T-helper 1 cell treated with Interleukin-12 subunit alpha and Interleukin-12 subunit beta and Interleukin-4 antibody, amounts not matched to agents 30 μg/mL and 1 μg/mL, for 36 hours (primary cell): ENCODE measurements around the gene OPN3.
A peak's percentile ranks its signal among the peaks of the same experiment; 100 is the strongest.

Experiments used
- H3K27ac Mint-ChIP-seq: one replicate; pipeline ENCODE4 v1.8.0; 2021; ENCODE audit warnings: mild to moderate bottlenecking, mixed read lengths
- H3K27me3 Mint-ChIP-seq: one replicate; pipeline ENCODE4 v1.8.0; 2021; ENCODE audit warnings: low read depth, mixed read lengths
- H3K36me3 Mint-ChIP-seq: one replicate; pipeline ENCODE4 v1.8.0; 2021; ENCODE audit warnings: low read depth, mixed read lengths
- H3K4me1 Mint-ChIP-seq: one replicate; pipeline ENCODE4 v1.8.0; 2021; ENCODE audit warnings: low read depth, mixed read lengths
- H3K4me3 Mint-ChIP-seq: one replicate; pipeline ENCODE4 v1.8.0; 2021; ENCODE audit warnings: mild to moderate bottlenecking, moderate library complexity, mixed read lengths
- H3K9me3 Mint-ChIP-seq: one replicate; pipeline ENCODE4 v1.8.0; 2021; ENCODE audit warnings: mixed read lengths

OPN3 gene

GRCh38 chr1:241638099-241638682 is 2.0 kb downstream of the OPN3 start:
- H3K27me3 Mint-ChIP-seq: no peaks in the 10 kb centered on the region
- H3K27ac Mint-ChIP-seq: no peak overlapping the region
- peaks cover 5% of the 10 kb centered on the region for H3K9me3 Mint-ChIP-seq
- peak overlapping the region; percentile 75 for H3K4me3 Mint-ChIP-seq
- peaks cover 14% of the 10 kb centered on the region for H3K36me3 Mint-ChIP-seq
- peaks cover 24% of the 10 kb centered on the region for H3K4me1 Mint-ChIP-seq

- H3K36me3 Mint-ChIP-seq: peaks cover 14% of the 10 kb centered on the region
- no peaks in the 10 kb centered on the region for H3K27me3 Mint-ChIP-seq
- peaks cover 4% of the 10 kb centered on the region for H3K9me3 Mint-ChIP-seq
- peak overlapping the region; percentile 75 for H3K4me3 Mint-ChIP-seq
- H3K4me1 Mint-ChIP-seq: peaks cover 24% of the 10 kb centered on the region
- no peak overlapping the region for H3K27ac Mint-ChIP-seq
Observed at GRCh38 chr1:241637604-241638003, 2.6 kb downstream of the OPN3 start.

- peaks cover 15% of the 10 kb centered on the region for H3K36me3 Mint-ChIP-seq
- no peaks in the 10 kb centered on the region for H3K27me3 Mint-ChIP-seq
- H3K4me1 Mint-ChIP-seq: peaks cover 26% of the 10 kb centered on the region
- H3K27ac Mint-ChIP-seq: no peak overlapping the region
- peak overlapping the region; percentile 20 for H3K4me3 Mint-ChIP-seq
- no peaks in the 10 kb centered on the region for H3K9me3 Mint-ChIP-seq
Observed at GRCh38 chr1:241637046-241637590, 3.1 kb downstream of the OPN3 start.

GRCh38 chr1:241636291-241636690 is 3.9 kb downstream of the OPN3 start:
- peaks cover 27% of the 10 kb centered on the region for H3K4me1 Mint-ChIP-seq
- H3K27me3 Mint-ChIP-seq: no peaks in the 10 kb centered on the region
- no peak overlapping the region for H3K27ac Mint-ChIP-seq
- H3K9me3 Mint-ChIP-seq: no peaks in the 10 kb centered on the region
- peaks cover 16% of the 10 kb centered on the region for H3K36me3 Mint-ChIP-seq
- no peak overlapping the region for H3K4me3 Mint-ChIP-seq

- peaks cover 25% of the 10 kb centered on the region for H3K4me1 Mint-ChIP-seq
- peaks cover 16% of the 10 kb centered on the region for H3K36me3 Mint-ChIP-seq
- no peaks in the 10 kb centered on the region for H3K27me3 Mint-ChIP-seq
- no peak overlapping the region for H3K4me3 Mint-ChIP-seq
- no peaks in the 10 kb centered on the region for H3K9me3 Mint-ChIP-seq
- no peak overlapping the region for H3K27ac Mint-ChIP-seq
Observed at GRCh38 chr1:241635556-241636152, 4.5 kb downstream of the OPN3 start.

- Mint-ChIP-seq H3K27ac (no peak overlapping the region), H3K4me3 (no peak overlapping the region), H3K36me3 (peaks cover 12% of the 10 kb centered on the region), H3K9me3 (no peaks in the 10 kb centered on the region), H3K27me3 (no peaks in the 10 kb centered on the region), H3K4me1 (peaks cover 20% of the 10 kb centered on the region)
Observed at GRCh38 chr1:241632987-241633386, 7.2 kb downstream of the OPN3 start.

GRCh38 chr1:241631674-241632073 is 8.5 kb downstream of the OPN3 start:
- no peak overlapping the region for H3K4me3 Mint-ChIP-seq
- H3K9me3 Mint-ChIP-seq: no peaks in the 10 kb centered on the region
- peaks cover 19% of the 10 kb centered on the region for H3K4me1 Mint-ChIP-seq
- no peak overlapping the region for H3K27ac Mint-ChIP-seq
- peaks cover 11% of the 10 kb centered on the region for H3K36me3 Mint-ChIP-seq
- H3K27me3 Mint-ChIP-seq: no peaks in the 10 kb centered on the region

- peaks cover 16% of the 10 kb centered on the region for H3K4me1 Mint-ChIP-seq
- H3K4me3 Mint-ChIP-seq: no peak overlapping the region
- no peak overlapping the region for H3K27ac Mint-ChIP-seq
- no peaks in the 10 kb centered on the region for H3K27me3 Mint-ChIP-seq
- H3K36me3 Mint-ChIP-seq: peaks cover 11% of the 10 kb centered on the region
- H3K9me3 Mint-ChIP-seq: no peaks in the 10 kb centered on the region
Observed at GRCh38 chr1:241630899-241631298, 9.3 kb downstream of the OPN3 start.

GRCh38 chr1:241630476-241630875 is 9.7 kb downstream of the OPN3 start:
- peaks cover 16% of the 10 kb centered on the region for H3K4me1 Mint-ChIP-seq
- H3K4me3 Mint-ChIP-seq: no peak overlapping the region
- H3K27ac Mint-ChIP-seq: no peak overlapping the region
- no peaks in the 10 kb centered on the region for H3K27me3 Mint-ChIP-seq
- peaks cover 10% of the 10 kb centered on the region for H3K36me3 Mint-ChIP-seq
- no peaks in the 10 kb centered on the region for H3K9me3 Mint-ChIP-seq

GRCh38 chr1:241630005-241630404 is 10.2 kb downstream of the OPN3 start:
- no peak overlapping the region for H3K27ac Mint-ChIP-seq
- H3K4me3 Mint-ChIP-seq: no peak overlapping the region
- no peaks in the 10 kb centered on the region for H3K9me3 Mint-ChIP-seq
- H3K36me3 Mint-ChIP-seq: peaks cover 5% of the 10 kb centered on the region
- peaks cover 16% of the 10 kb centered on the region for H3K4me1 Mint-ChIP-seq
- H3K27me3 Mint-ChIP-seq: no peaks in the 10 kb centered on the region

- no peaks in the 10 kb centered on the region for H3K27me3 Mint-ChIP-seq
- H3K9me3 Mint-ChIP-seq: no peaks in the 10 kb centered on the region
- H3K4me3 Mint-ChIP-seq: peak overlapping the region; percentile 73
- H3K4me1 Mint-ChIP-seq: peaks cover 16% of the 10 kb centered on the region
- peaks cover 3% of the 10 kb centered on the region for H3K36me3 Mint-ChIP-seq
- H3K27ac Mint-ChIP-seq: peak overlapping the region; percentile 92
Observed at GRCh38 chr1:241627453-241628259, 12.5 kb downstream of the OPN3 start.

- Mint-ChIP-seq H3K4me3 (no peak overlapping the region), H3K27me3 (no peaks in the 10 kb centered on the region), H3K4me1 (peaks cover 12% of the 10 kb centered on the region), H3K27ac (no peak overlapping the region), H3K36me3 (no peaks in the 10 kb centered on the region), H3K9me3 (no peaks in the 10 kb centered on the region)
Observed at GRCh38 chr1:241624935-241625334, 15.2 kb downstream of the OPN3 start.

- H3K27ac Mint-ChIP-seq: no peak overlapping the region
- H3K4me1 Mint-ChIP-seq: peaks cover 4% of the 10 kb centered on the region
- H3K36me3 Mint-ChIP-seq: no peaks in the 10 kb centered on the region
- H3K9me3 Mint-ChIP-seq: no peaks in the 10 kb centered on the region
- H3K4me3 Mint-ChIP-seq: no peak overlapping the region
- H3K27me3 Mint-ChIP-seq: no peaks in the 10 kb centered on the region
Observed at GRCh38 chr1:241622669-241623068, 17.5 kb downstream of the OPN3 start.

- no peak overlapping the region for H3K27ac Mint-ChIP-seq
- H3K36me3 Mint-ChIP-seq: no peaks in the 10 kb centered on the region
- H3K27me3 Mint-ChIP-seq: no peaks in the 10 kb centered on the region
- no peak overlapping the region for H3K4me3 Mint-ChIP-seq
- H3K9me3 Mint-ChIP-seq: no peaks in the 10 kb centered on the region
- peaks cover 4% of the 10 kb centered on the region for H3K4me1 Mint-ChIP-seq
Observed at GRCh38 chr1:241617426-241617825, 22.7 kb downstream of the OPN3 start.
